ENCODE results near the gene CALB2. TPM values are rescaled to one million over a fixed set of nuclear protein-coding genes. Genes with fewer than 3 reads are reported as not detected.

The CALB2 gene
- total RNA-seq, 1 donor from 2014 or later = 0.96 TPM

DNA sequence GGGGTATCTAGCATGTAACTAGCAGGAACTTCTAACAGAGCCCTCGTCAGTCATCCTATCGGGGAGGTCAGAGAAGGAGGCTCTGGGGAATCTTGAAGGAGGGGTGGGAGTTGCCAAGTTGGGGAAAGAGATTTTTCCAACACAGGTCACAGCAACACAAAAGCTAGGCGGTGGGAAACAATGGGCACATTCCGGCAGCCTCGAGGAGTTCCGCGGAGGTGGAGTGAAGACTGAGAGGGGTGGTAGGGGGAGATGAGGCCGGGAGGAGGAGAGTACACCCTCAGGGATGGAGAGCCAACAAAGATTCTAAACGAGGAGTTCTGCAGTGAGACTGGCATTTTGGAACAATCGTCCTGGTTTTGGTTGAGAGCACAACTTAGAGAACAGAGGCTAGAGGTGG is 13.5 kb upstream of the CALB2 start:
- Mint-ChIP-seq H3K4me3 (ENCODE audit: low read depth) (no peak overlapping the region), H3K27ac (no peak overlapping the region), H3K27me3 (peaks cover 43% of the 10 kb centered on the region), H3K36me3 (ENCODE audit: insufficient read depth) (no peaks in the 10 kb centered on the region), H3K4me1 (ENCODE audit: low read depth) (no peaks in the 10 kb centered on the region), H3K9me3 (ENCODE audit: low read depth) (no peaks in the 10 kb centered on the region)
- TF ChIP-seq, protein P1, sequence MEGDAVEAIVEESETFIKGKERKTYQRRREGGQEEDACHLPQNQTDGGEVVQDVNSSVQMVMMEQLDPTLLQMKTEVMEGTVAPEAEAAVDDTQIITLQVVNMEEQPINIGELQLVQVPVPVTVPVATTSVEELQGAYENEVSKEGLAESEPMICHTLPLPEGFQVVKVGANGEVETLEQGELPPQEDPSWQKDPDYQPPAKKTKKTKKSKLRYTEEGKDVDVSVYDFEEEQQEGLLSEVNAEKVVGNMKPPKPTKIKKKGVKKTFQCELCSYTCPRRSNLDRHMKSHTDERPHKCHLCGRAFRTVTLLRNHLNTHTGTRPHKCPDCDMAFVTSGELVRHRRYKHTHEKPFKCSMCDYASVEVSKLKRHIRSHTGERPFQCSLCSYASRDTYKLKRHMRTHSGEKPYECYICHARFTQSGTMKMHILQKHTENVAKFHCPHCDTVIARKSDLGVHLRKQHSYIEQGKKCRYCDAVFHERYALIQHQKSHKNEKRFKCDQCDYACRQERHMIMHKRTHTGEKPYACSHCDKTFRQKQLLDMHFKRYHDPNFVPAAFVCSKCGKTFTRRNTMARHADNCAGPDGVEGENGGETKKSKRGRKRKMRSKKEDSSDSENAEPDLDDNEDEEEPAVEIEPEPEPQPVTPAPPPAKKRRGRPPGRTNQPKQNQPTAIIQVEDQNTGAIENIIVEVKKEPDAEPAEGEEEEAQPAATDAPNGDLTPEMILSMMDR (IDR thresholded peaks at IDR 0.05; ENCODE audit: unreplicated experiment) = no peak
- DNase-seq (ENCODE audit: low spot score, unreplicated experiment) = no peak

DNA sequence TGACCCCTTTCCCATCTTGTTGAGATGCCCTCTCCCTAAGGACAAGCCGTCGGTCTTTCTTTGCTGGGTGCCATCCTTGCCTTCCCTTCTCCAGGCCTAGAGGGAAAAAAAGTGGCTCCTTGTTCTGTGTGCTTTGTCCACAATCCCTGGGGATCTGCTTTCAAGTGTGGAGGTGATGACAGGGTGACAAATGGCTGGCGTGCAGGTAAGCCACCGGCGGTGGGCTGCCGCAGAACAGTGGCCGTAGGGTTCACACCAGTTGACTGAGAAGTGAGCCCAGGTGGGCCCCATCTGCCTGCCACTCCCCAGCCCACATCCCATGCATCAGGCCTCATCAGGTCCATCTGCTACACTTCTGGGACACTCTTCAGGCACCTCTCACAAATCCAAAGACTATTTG is 11.4 kb upstream of the CALB2 start:
- no peaks in the 10 kb centered on the region for H3K4me1 Mint-ChIP-seq (ENCODE audit: low read depth)
- H3K9me3 Mint-ChIP-seq (ENCODE audit: low read depth) = no peaks in the 10 kb centered on the region
- H3K27me3 Mint-ChIP-seq = peaks cover 40% of the 10 kb centered on the region
- no peak for DNase-seq (ENCODE audit: low spot score, unreplicated experiment)
- no peak overlapping the region for H3K27ac Mint-ChIP-seq
- TF ChIP-seq, protein P1 (IDR thresholded peaks at IDR 0.05; ENCODE audit: unreplicated experiment) = no peak
- no peaks in the 10 kb centered on the region for H3K36me3 Mint-ChIP-seq (ENCODE audit: insufficient read depth)
- H3K4me3 Mint-ChIP-seq (ENCODE audit: low read depth) = no peak overlapping the region

DNA sequence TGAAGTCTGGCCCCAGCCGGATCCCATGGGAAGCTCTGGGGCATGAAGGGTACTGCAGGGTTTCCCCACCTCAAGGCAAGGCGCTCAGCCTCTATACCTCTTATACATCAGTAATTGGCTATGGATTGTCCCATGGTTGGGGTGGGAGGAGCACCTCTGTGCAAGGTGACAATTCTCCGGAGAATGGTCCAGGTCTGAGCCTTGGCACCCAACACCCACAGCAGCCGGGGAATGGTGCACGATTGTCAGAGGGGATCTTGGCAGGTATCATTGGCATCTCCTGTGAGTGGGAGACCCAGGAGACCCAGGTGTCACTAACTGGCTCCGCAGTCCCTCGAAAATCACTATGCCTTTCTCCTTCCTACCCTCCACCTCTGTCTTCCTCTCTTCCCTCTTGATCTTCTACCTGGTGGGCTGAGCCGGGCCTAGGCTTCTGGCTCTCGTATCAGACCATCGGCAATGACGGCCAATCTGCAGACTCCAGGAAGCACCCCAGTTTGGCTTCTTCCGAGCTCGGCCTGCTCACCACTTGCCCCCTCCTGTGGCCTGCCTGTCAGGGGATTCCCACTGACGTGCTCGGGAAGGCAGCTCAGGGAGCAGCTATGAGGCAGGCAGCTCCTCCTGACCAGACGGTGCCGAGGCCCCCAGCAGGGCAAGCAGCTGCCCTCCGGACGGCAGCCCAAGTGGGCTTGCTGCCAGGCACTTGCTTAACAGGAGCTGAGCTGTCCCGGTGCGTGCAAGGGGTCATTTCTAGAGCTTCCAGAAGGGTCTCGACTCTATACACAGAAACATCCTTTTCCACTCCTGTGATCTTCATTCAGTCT is 10.0 kb upstream of the CALB2 start:
- no peaks in the 10 kb centered on the region for H3K9me3 Mint-ChIP-seq (ENCODE audit: low read depth)

DNA sequence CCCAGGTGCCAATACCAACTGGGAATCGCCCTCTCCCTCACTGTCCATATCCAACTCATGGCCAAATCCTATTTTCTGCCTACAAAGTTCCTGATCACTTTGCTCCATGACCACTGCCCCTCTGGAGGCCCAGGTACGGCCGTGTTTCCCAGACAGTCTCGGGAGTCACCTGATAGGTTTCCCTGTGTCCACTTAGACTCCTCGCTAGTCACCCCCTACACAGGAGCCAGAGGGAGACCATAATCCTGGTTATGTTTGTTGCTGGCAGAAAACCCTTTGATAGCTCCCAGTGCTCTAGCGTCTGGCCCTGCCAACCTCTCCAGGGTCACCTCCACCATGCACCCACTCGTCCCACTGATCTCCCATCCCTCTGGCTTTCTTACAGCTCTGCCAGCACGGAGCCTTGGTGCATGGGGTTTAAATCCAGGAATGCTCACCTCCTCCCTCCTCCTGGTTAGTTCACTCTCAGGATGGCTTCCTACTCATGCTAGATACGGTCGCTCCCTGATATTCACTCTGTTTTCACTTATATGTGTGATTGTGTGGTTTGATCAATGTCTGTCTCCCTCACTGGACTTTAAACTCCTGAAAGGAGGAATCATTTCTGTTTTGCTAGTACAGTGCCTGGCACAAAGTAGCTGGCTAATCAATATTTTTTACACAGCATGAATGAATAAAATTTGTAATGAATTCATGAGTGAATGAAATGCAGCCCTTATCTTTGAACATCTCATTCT is 7.5 kb upstream of the CALB2 start:
- H3K4me3 Mint-ChIP-seq (ENCODE audit: low read depth) = no peak overlapping the region
- H3K27ac Mint-ChIP-seq = no peak overlapping the region
- no peaks in the 10 kb centered on the region for H3K4me1 Mint-ChIP-seq (ENCODE audit: low read depth)
- H3K36me3 Mint-ChIP-seq (ENCODE audit: insufficient read depth) = no peaks in the 10 kb centered on the region
- peaks cover 47% of the 10 kb centered on the region for H3K27me3 Mint-ChIP-seq
- no peak for DNase-seq (ENCODE audit: low spot score, unreplicated experiment)
- TF ChIP-seq, protein P1 (IDR thresholded peaks at IDR 0.05; ENCODE audit: unreplicated experiment) = no peak
- H3K9me3 Mint-ChIP-seq (ENCODE audit: low read depth) = no peaks in the 10 kb centered on the region

More for the DNA sequence above, 10.0 kb upstream of the CALB2 start:
- no peaks in the 10 kb centered on the region for H3K36me3 Mint-ChIP-seq (ENCODE audit: insufficient read depth)
- TF ChIP-seq, protein P1 (IDR thresholded peaks at IDR 0.05; ENCODE audit: unreplicated experiment) = no peak
- H3K27ac Mint-ChIP-seq = no peak overlapping the region
- H3K4me1 Mint-ChIP-seq (ENCODE audit: low read depth) = no peaks in the 10 kb centered on the region
- no peak for DNase-seq (ENCODE audit: low spot score, unreplicated experiment)
- H3K27me3 Mint-ChIP-seq = peaks cover 45% of the 10 kb centered on the region
- no peak overlapping the region for H3K4me3 Mint-ChIP-seq (ENCODE audit: low read depth)

DNA sequence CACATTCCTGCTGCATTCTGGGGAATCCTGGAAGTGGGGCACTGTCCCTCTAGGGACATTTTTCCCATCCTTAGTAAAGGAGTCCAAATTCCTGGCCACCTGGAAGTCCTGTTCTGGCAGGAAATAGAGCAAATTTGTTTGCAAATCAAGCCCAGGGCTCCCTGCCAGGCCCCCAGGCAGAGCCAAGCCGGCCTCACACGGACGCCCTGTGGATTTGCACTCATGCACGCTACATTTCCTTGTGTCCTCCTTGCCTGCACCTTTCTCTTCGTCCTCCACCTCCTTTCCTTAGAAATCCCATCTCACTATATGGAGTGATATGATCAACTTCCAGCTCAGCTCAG is 7.0 kb upstream of the CALB2 start:
- Mint-ChIP-seq H3K36me3 (ENCODE audit: insufficient read depth) (no peaks in the 10 kb centered on the region), H3K4me3 (ENCODE audit: low read depth) (no peak overlapping the region), H3K9me3 (ENCODE audit: low read depth) (no peaks in the 10 kb centered on the region), H3K27me3 (peaks cover 44% of the 10 kb centered on the region), H3K27ac (no peak overlapping the region), H3K4me1 (ENCODE audit: low read depth) (no peaks in the 10 kb centered on the region)
- no peak for DNase-seq (ENCODE audit: low spot score, unreplicated experiment)
- TF ChIP-seq, protein P1 (IDR thresholded peaks at IDR 0.05; ENCODE audit: unreplicated experiment) = no peak

All from progenitor cell of endocrine pancreas (in vitro differentiated cells).